Measurements from ENCODE around the gene OR2J1. TPM values are rescaled to one million over a fixed set of nuclear protein-coding genes. Genes with fewer than 3 reads are reported as not detected.
"Not testable (repeated sequence)": the region's sequence is repeated elsewhere in the genome, so short reads cannot be mapped to it uniquely, and the experiment has no call there.

The OR2J1 gene
- total RNA-seq, 1 donor from 2014 or later: not detected

DNA sequence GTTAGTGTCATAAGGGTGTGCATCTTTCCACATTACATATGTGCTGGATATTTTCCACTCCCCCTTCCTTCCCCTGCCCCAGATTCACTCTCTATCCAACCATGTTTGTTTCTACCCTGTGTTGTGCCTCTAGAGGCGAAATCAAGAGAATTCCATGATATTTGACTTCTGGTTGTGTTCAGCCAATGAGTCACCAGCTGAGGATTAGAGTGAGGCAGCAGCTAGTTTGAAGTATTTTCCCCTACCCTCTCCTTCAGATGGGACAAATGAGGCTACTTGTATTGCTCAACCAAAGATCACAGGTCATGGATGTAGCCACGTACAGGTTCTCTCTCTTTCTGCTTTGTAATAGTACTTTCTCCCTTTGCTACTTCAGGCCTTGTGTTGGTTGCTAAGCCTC is 46.9 kb downstream of the OR2J1 start:
- no peaks in the 10 kb centered on the region for H3K36me3 ChIP-seq (ENCODE audit: insufficient read depth, low read length)
- H4K20me1 ChIP-seq (ENCODE audit: insufficient read depth, low read length): no peaks in the 10 kb centered on the region
- no peaks in the 10 kb centered on the region for H3K4me1 ChIP-seq (ENCODE audit: insufficient read depth, low read length)
- no peaks in the 10 kb centered on the region for H3K27me3 ChIP-seq (ENCODE audit: insufficient read depth, low read length)
- no peak for DNase-seq (ENCODE audit: low read depth)
- no peak for FAIRE-seq
- Mint-ChIP-seq H3K27me3 (ENCODE audit: low read depth, unreplicated experiment) (no peaks in the 10 kb centered on the region), H3K27ac (ENCODE audit: unreplicated experiment) (peak overlapping the region; percentile 47), H3K36me3 (ENCODE audit: low read depth, unreplicated experiment) (peaks cover 4% of the 10 kb centered on the region), H3K4me1 (ENCODE audit: low read depth, unreplicated experiment) (no peaks in the 10 kb centered on the region), H3K4me3 (ENCODE audit: unreplicated experiment) (no peak overlapping the region), H3K9me3 (ENCODE audit: unreplicated experiment) (peaks cover 12% of the 10 kb centered on the region)
- H2AFZ ChIP-seq (ENCODE audit: low read depth, low read length): no peak overlapping the region
- H3K9me3 ChIP-seq (ENCODE audit: insufficient read depth, low read depth, low read length): peaks cover 5% of the 10 kb centered on the region
- H3K4me3 ChIP-seq (ENCODE audit: insufficient read depth, low read depth, low read length): no peak overlapping the region
- H3K9ac ChIP-seq (ENCODE audit: low read length): no peak overlapping the region
- no peak overlapping the region for H3K4me2 ChIP-seq (ENCODE audit: low read length)
- no peaks in the 10 kb centered on the region for H3K79me2 ChIP-seq (ENCODE audit: insufficient read depth, low read length)
- H3K27ac ChIP-seq (ENCODE audit: low read depth, low read length): no peak overlapping the region
- TF ChIP-seq EZH2 (IDR thresholded peaks at IDR 0.05; ENCODE audit: insufficient read depth, low read length): no peak
- no peak for TF ChIP-seq CTCF (IDR thresholded peaks at IDR 0.05; ENCODE audit: insufficient read depth, low read depth, low read length)

DNA sequence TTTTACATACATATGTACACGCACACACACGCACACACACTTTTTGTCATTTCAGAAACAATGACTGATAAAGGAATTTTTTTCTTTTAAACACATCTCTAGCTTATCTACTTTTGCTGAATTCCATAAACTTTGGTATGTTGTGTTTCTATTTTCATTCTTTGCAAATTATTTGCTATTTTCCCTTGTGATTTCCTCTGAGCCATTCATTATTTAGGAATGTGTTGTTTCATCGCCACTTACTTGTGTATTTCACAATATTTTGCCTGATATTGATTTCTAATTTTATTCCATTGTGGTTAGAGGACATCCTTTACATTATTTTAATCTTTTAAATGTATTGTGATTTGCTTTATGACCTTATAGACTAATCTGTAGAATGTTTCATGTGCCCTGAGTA is 47.8 kb downstream of the OR2J1 start:
- DNase-seq (ENCODE audit: low read depth): no peak
- no peaks in the 10 kb centered on the region for H3K27me3 ChIP-seq (ENCODE audit: insufficient read depth, low read length)
- no peaks in the 10 kb centered on the region for H3K27me3 Mint-ChIP-seq (ENCODE audit: low read depth, unreplicated experiment)
- peaks cover 5% of the 10 kb centered on the region for H3K9me3 ChIP-seq (ENCODE audit: insufficient read depth, low read depth, low read length)
- H4K20me1 ChIP-seq (ENCODE audit: insufficient read depth, low read length): no peaks in the 10 kb centered on the region
- peak overlapping the region; percentile 47 for H3K27ac Mint-ChIP-seq (ENCODE audit: unreplicated experiment)
- H3K4me3 ChIP-seq (ENCODE audit: insufficient read depth, low read depth, low read length): no peak overlapping the region
- H3K79me2 ChIP-seq (ENCODE audit: insufficient read depth, low read length): no peaks in the 10 kb centered on the region
- TF ChIP-seq EZH2 (IDR thresholded peaks at IDR 0.05; ENCODE audit: insufficient read depth, low read length) (no peak), CTCF (IDR thresholded peaks at IDR 0.05; ENCODE audit: insufficient read depth, low read depth, low read length) (no peak)
- H3K9ac ChIP-seq (ENCODE audit: low read length): no peak overlapping the region
- H2AFZ ChIP-seq (ENCODE audit: low read depth, low read length): no peak overlapping the region
- H3K36me3 Mint-ChIP-seq (ENCODE audit: low read depth, unreplicated experiment): peaks cover 4% of the 10 kb centered on the region
- no peak for FAIRE-seq
- no peak overlapping the region for H3K27ac ChIP-seq (ENCODE audit: low read depth, low read length)
- H3K36me3 ChIP-seq (ENCODE audit: insufficient read depth, low read length): no peaks in the 10 kb centered on the region
- H3K9me3 Mint-ChIP-seq (ENCODE audit: unreplicated experiment): peaks cover 13% of the 10 kb centered on the region
- H3K4me2 ChIP-seq (ENCODE audit: low read length): no peak overlapping the region
- no peaks in the 10 kb centered on the region for H3K4me1 ChIP-seq (ENCODE audit: insufficient read depth, low read length)
- no peaks in the 10 kb centered on the region for H3K4me1 Mint-ChIP-seq (ENCODE audit: low read depth, unreplicated experiment)
- H3K4me3 Mint-ChIP-seq (ENCODE audit: unreplicated experiment): no peak overlapping the region

DNA sequence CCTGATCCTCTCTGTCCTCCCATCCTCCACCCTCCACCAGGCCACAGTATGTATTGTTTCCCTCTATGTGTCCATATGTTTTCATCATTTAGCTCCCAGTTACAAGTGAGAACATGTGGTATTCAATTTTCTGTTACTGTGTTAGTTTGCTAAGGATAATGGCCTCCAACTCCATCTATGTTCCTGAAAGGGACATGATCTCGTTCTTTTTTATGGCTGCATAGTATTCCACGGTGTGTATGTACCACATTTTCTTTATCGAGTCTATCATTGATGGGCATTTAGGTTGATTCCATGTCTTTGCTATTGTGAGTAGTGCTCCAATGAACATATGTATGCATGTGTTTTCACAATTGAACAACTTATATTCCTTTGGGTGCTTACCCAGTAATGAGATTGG is 50.2 kb downstream of the OR2J1 start:
- not testable (repeated sequence) for H3K36me3 Mint-ChIP-seq (ENCODE audit: low read depth, unreplicated experiment); H3K4me3 Mint-ChIP-seq (ENCODE audit: unreplicated experiment); H3K27ac Mint-ChIP-seq (ENCODE audit: unreplicated experiment); H3K4me3 ChIP-seq (ENCODE audit: insufficient read depth, low read depth, low read length); H3K9me3 ChIP-seq (ENCODE audit: insufficient read depth, low read depth, low read length); H3K4me2 ChIP-seq (ENCODE audit: low read length); H3K9ac ChIP-seq (ENCODE audit: low read length); H3K27me3 Mint-ChIP-seq (ENCODE audit: low read depth, unreplicated experiment); H3K79me2 ChIP-seq (ENCODE audit: insufficient read depth, low read length); FAIRE-seq; DNase-seq (ENCODE audit: low read depth); H3K9me3 Mint-ChIP-seq (ENCODE audit: unreplicated experiment); H3K4me1 Mint-ChIP-seq (ENCODE audit: low read depth, unreplicated experiment); H4K20me1 ChIP-seq (ENCODE audit: insufficient read depth, low read length); H3K36me3 ChIP-seq (ENCODE audit: insufficient read depth, low read length); H2AFZ ChIP-seq (ENCODE audit: low read depth, low read length); H3K4me1 ChIP-seq (ENCODE audit: insufficient read depth, low read length); H3K27me3 ChIP-seq (ENCODE audit: insufficient read depth, low read length); H3K27ac ChIP-seq (ENCODE audit: low read depth, low read length)

Other genes with a start within 250 kb of the OR2J1 start
- gene TRIM27, start 175.5 kb upstream of the OR2J1 start, total RNA-seq: 50.8 and 54.5 TPM in 2 replicates
- gene ZNF311, start 94.2 kb upstream of the OR2J1 start, total RNA-seq: 1.2 and 1.7 TPM in 2 replicates
- gene OR2W1, start 54.3 kb upstream of the OR2J1 start, total RNA-seq: not detected in 2 replicates
- gene OR2B3, start 12.2 kb upstream of the OR2J1 start, total RNA-seq: not detected in 2 replicates
- gene OR2J3, start 8.6 kb downstream of the OR2J1 start, total RNA-seq: not detected in 2 replicates
- not detected in 2 replicates for gene OR2J2, start 71.4 kb downstream of the OR2J1 start, total RNA-seq
- gene OR14J1, start 202.2 kb downstream of the OR2J1 start, total RNA-seq: not detected in 2 replicates